HEK293 (cell line): ENCODE results near the gene MYADML2.

Experiments used
- CTCF ChIA-PET: fragments of 350-600 bp; formaldehyde crosslinking; extraction: SDS; loops from one replicate; lab custom pipeline; 2021; ENCODE audit warnings: antibody characterized with exemption; lab: Yijun Ruan, JAX
- POLR2A ChIA-PET: fragments of 300-600 bp; formaldehyde crosslinking; extraction: SDS; loops from one replicate; lab custom pipeline; 2020; ENCODE audit warnings: antibody characterized with exemption, inconsistent platforms; lab: Yijun Ruan, JAX
- H3K27ac ChIP-seq: fragments of 200-500 bp; sonication (Bioruptor generic); 2 replicates; pipeline ENCODE4 v1.5.1; 2014; ENCODE audit warnings: low read depth, low read length, control low read depth, inconsistent platforms; ENCODE audit errors: extremely low read depth
- H3K36me3 ChIP-seq, 2 experiments: fragments of 200-500 bp in 1 of 2; sonication (Bioruptor generic) in 1 of 2; 1 replicate in 1 of 2; 2 replicates in 1 of 2; pipeline ENCODE4 v1.5.1; 2014 to 2017; ENCODE audit warnings: inconsistent platforms in 2 of 2, low read length in 2 of 2; ENCODE audit not compliant: control insufficient read depth in 2 of 2, insufficient read depth in 1 of 2
- H3K4me1 ChIP-seq: fragments of 200-500 bp; sonication (Bioruptor generic); 2 replicates; pipeline ENCODE4 v1.5.1; 2014; ENCODE audit warnings: mild to moderate bottlenecking, low read length, inconsistent platforms; ENCODE audit not compliant: control insufficient read depth, insufficient read depth
- H3K4me3 ChIP-seq: 2 replicates; pipeline ENCODE4 v1.5.1; 2011; ENCODE audit warnings: low read depth, mild to moderate bottlenecking, control low read depth, low read length, moderate library complexity
- H3K9me3 ChIP-seq: fragments of 200-500 bp; sonication (Bioruptor generic); 2 replicates; pipeline ENCODE4 v1.5.1; 2014; ENCODE audit warnings: low read depth, low read length, inconsistent platforms; ENCODE audit not compliant: control insufficient read depth, insufficient read depth
- KLF8 ChIP-seq: fragments of 450-650 bp; formaldehyde crosslinking; IDR thresholded peaks from 2 replicates; pipeline ENCODE4 v1.5.1; 2016; ENCODE audit warnings: missing biosample characterization, missing genetic modification characterization
- PRDM1 ChIP-seq: fragments of 450-650 bp; formaldehyde crosslinking; IDR thresholded peaks from 2 replicates; pipeline ENCODE4; 2016; ENCODE audit warnings: missing biosample characterization, missing genetic modification characterization
- SCRT2 ChIP-seq: fragments of 450-650 bp; formaldehyde crosslinking; IDR thresholded peaks from 2 replicates; pipeline ENCODE4 v1.5.1; 2016; ENCODE audit warnings: missing biosample characterization, missing genetic modification characterization
- ZFHX2 ChIP-seq: fragments of 450-650 bp; formaldehyde crosslinking; conservative IDR thresholded peaks from 2 replicates; pipeline ENCODE4 v1.5.1; 2016; ENCODE audit warnings: missing biosample characterization, missing genetic modification characterization
- ZFP3 ChIP-seq: fragments of 450-650 bp; formaldehyde crosslinking; IDR thresholded peaks from 2 replicates; pipeline ENCODE4 v1.5.1; 2016; ENCODE audit warnings: low read depth, missing biosample characterization, missing genetic modification characterization
- ZFP37 ChIP-seq: fragments of 450-650 bp; formaldehyde crosslinking; IDR thresholded peaks from 2 replicates; pipeline ENCODE4 v1.5.1; 2016; ENCODE audit warnings: missing biosample characterization, missing genetic modification characterization
- ZNF169 ChIP-seq: fragments of 450-650 bp; formaldehyde crosslinking; IDR thresholded peaks from 2 replicates; pipeline ENCODE4 v1.5.1; 2016; ENCODE audit warnings: missing biosample characterization, missing genetic modification characterization
- ZNF184 ChIP-seq: fragments of 450-650 bp; IDR thresholded peaks from 2 replicates; pipeline ENCODE4 v1.5.1; 2018; ENCODE audit warnings: missing biosample characterization, mild to moderate bottlenecking, missing genetic modification characterization
- ZNF549 ChIP-seq: fragments of 450-650 bp; IDR thresholded peaks from 2 replicates; pipeline ENCODE4 v1.5.1; 2018; ENCODE audit warnings: missing biosample characterization, missing genetic modification characterization, mild to moderate bottlenecking, inconsistent platforms, moderate library complexity
- ZNF558 ChIP-seq: fragments of 450-650 bp; formaldehyde crosslinking; IDR thresholded peaks from 2 replicates; pipeline ENCODE4 v1.5.1; 2016; ENCODE audit warnings: missing biosample characterization, missing genetic modification characterization
- ZNF654 ChIP-seq: fragments of 450-650 bp; formaldehyde crosslinking; IDR thresholded peaks from 2 replicates; pipeline ENCODE4 v1.5.1; 2016; ENCODE audit warnings: low read depth, missing biosample characterization, missing genetic modification characterization
- ZNF670 ChIP-seq: fragments of 450-650 bp; formaldehyde crosslinking; IDR thresholded peaks from 2 replicates; pipeline ENCODE4 v1.5.1; 2016; ENCODE audit warnings: missing biosample characterization, missing genetic modification characterization, low read depth
- ZNF747 ChIP-seq: fragments of 450-650 bp; formaldehyde crosslinking; IDR thresholded peaks from 2 replicates; pipeline ENCODE4 v1.5.1; 2016; ENCODE audit warnings: missing biosample characterization, missing genetic modification characterization
- TF ChIP-seq, protein P1 (sequence below): fragments of 450-650 bp; formaldehyde crosslinking; IDR thresholded peaks from 2 replicates; pipeline ENCODE4; 2016; ENCODE audit warnings: missing biosample characterization, missing genetic modification characterization
- TF ChIP-seq, protein P2 (sequence below): fragments of 450-650 bp; formaldehyde crosslinking; IDR thresholded peaks from 2 replicates; pipeline ENCODE4 v1.5.1; 2016; ENCODE audit warnings: missing biosample characterization, missing genetic modification characterization
- TF ChIP-seq, protein P3 (sequence below): fragments of 450-650 bp; IDR thresholded peaks from 2 replicates; pipeline ENCODE4 v1.5.1; 2018; ENCODE audit warnings: missing biosample characterization, mild to moderate bottlenecking, missing genetic modification characterization
- TF ChIP-seq, protein P4 (sequence below): fragments of 450-650 bp; formaldehyde crosslinking; IDR thresholded peaks from 2 replicates; pipeline ENCODE4 v1.5.1; 2017; ENCODE audit warnings: missing biosample characterization, missing genetic modification characterization
- TF ChIP-seq, protein P5 (sequence below): fragments of 450-650 bp; formaldehyde crosslinking; IDR thresholded peaks from 2 replicates; pipeline ENCODE4 v1.5.1; 2016; ENCODE audit warnings: missing biosample characterization, missing genetic modification characterization, low read depth
- TF ChIP-seq, protein P6 (sequence below): fragments of 450-650 bp; formaldehyde crosslinking; IDR thresholded peaks from 2 replicates; pipeline ENCODE4 v1.5.1; 2016; ENCODE audit warnings: missing biosample characterization, missing genetic modification characterization

Gene MYADML2

DNA sequence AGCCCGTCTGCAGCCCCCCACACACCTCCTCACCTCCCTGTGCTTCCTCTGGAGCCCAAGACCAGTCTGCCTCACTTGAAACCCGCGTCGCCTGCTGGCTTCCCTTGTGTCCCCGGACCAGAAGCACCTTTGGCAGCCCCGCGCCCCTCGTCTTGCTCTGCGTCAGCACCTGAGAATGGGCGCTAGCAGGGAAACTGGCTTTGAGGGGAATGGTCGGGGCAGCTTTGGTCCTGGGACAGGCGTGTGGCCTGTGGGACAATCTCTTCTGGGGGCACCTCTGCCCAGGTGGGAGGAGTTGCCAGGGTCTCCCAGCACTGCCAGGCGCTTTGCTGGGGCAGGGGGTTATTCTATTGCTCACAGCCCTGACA lies 15.9 kb downstream of the MYADML2 start:
- H3K4me3 ChIP-seq: no peak overlapping the region
- ChIA-PET POLR2A (interaction anchor here (0.6 to 1.5 kb wide), 2 partner anchors 19 to 90 kb away, joined by 4 to 5 read pairs; no protein-coding TSS in a partner anchor), CTCF (interaction anchor here (1.0 to 1.1 kb wide), 2 partner anchors 23 to 91 kb away, joined by 4 read pairs; no protein-coding TSS in a partner anchor)
- peaks cover 0 to 13% of the 10 kb centered on the region in 2 experiments; a peak in 1 of 3 replicates for H3K36me3 ChIP-seq
- H3K9me3 ChIP-seq: no peaks in the 10 kb centered on the region
- H3K27ac ChIP-seq: no peak overlapping the region
- TF ChIP-seq, protein P1, sequence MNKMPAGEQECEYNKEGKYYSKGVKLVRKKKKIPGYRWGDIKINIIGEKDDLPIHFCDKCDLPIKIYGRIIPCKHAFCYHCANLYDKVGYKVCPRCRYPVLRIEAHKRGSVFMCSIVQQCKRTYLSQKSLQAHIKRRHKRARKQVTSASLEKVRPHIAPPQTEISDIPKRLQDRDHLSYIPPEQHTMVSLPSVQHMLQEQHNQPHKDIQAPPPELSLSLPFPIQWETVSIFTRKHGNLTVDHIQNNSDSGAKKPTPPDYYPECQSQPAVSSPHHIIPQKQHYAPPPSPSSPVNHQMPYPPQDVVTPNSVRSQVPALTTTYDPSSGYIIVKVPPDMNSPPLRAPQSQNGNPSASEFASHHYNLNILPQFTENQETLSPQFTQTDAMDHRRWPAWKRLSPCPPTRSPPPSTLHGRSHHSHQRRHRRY (tag by site-specific recombination): no peak
- TF ChIP-seq, protein P2, sequence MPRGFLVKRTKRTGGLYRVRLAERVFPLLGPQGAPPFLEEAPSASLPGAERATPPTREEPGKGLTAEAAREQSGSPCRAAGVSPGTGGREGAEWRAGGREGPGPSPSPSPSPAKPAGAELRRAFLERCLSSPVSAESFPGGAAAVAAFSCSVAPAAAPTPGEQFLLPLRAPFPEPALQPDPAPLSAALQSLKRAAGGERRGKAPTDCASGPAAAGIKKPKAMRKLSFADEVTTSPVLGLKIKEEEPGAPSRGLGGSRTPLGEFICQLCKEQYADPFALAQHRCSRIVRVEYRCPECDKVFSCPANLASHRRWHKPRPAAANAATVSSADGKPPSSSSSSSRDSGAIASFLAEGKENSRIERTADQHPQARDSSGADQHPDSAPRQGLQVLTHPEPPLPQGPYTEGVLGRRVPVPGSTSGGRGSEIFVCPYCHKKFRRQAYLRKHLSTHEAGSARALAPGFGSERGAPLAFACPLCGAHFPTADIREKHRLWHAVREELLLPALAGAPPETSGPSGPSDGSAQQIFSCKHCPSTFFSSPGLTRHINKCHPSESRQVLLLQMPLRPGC (tag by site-specific recombination): no peak
- TF ChIP-seq, protein P3, sequence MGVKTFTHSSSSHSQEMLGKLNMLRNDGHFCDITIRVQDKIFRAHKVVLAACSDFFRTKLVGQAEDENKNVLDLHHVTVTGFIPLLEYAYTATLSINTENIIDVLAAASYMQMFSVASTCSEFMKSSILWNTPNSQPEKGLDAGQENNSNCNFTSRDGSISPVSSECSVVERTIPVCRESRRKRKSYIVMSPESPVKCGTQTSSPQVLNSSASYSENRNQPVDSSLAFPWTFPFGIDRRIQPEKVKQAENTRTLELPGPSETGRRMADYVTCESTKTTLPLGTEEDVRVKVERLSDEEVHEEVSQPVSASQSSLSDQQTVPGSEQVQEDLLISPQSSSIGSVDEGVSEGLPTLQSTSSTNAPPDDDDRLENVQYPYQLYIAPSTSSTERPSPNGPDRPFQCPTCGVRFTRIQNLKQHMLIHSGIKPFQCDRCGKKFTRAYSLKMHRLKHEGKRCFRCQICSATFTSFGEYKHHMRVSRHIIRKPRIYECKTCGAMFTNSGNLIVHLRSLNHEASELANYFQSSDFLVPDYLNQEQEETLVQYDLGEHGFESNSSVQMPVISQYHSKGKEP (tag by site-specific recombination): no peak
- TF ChIP-seq ZNF549 (tag by site-specific recombination): no peak
- TF ChIP-seq ZFP37 (tag by site-specific recombination): no peak
- TF ChIP-seq ZNF654 (tag by site-specific recombination): no peak
- TF ChIP-seq ZNF747: no peak
- TF ChIP-seq ZNF169 (tag by site-specific recombination): no peak
- TF ChIP-seq, protein P4, sequence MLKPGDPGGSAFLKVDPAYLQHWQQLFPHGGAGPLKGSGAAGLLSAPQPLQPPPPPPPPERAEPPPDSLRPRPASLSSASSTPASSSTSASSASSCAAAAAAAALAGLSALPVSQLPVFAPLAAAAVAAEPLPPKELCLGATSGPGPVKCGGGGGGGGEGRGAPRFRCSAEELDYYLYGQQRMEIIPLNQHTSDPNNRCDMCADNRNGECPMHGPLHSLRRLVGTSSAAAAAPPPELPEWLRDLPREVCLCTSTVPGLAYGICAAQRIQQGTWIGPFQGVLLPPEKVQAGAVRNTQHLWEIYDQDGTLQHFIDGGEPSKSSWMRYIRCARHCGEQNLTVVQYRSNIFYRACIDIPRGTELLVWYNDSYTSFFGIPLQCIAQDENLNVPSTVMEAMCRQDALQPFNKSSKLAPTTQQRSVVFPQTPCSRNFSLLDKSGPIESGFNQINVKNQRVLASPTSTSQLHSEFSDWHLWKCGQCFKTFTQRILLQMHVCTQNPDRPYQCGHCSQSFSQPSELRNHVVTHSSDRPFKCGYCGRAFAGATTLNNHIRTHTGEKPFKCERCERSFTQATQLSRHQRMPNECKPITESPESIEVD (tag by site-specific recombination): no peak
- no peak for TF ChIP-seq ZNF670
- no peak for TF ChIP-seq PRDM1
- TF ChIP-seq ZNF558 (tag by site-specific recombination): no peak
- no peak for TF ChIP-seq ZFP3 (tag by site-specific recombination)
- no peak for TF ChIP-seq KLF8
- TF ChIP-seq, protein P5, sequence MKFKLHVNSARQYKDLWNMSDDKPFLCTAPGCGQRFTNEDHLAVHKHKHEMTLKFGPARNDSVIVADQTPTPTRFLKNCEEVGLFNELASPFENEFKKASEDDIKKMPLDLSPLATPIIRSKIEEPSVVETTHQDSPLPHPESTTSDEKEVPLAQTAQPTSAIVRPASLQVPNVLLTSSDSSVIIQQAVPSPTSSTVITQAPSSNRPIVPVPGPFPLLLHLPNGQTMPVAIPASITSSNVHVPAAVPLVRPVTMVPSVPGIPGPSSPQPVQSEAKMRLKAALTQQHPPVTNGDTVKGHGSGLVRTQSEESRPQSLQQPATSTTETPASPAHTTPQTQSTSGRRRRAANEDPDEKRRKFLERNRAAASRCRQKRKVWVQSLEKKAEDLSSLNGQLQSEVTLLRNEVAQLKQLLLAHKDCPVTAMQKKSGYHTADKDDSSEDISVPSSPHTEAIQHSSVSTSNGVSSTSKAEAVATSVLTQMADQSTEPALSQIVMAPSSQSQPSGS (tag by site-specific recombination): no peak
- no peak for TF ChIP-seq ZFHX2 (tag by site-specific recombination)
- TF ChIP-seq, protein P6, sequence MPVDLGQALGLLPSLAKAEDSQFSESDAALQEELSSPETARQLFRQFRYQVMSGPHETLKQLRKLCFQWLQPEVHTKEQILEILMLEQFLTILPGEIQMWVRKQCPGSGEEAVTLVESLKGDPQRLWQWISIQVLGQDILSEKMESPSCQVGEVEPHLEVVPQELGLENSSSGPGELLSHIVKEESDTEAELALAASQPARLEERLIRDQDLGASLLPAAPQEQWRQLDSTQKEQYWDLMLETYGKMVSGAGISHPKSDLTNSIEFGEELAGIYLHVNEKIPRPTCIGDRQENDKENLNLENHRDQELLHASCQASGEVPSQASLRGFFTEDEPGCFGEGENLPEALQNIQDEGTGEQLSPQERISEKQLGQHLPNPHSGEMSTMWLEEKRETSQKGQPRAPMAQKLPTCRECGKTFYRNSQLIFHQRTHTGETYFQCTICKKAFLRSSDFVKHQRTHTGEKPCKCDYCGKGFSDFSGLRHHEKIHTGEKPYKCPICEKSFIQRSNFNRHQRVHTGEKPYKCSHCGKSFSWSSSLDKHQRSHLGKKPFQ: no peak
- no peak for TF ChIP-seq ZNF184 (tag by site-specific recombination)
- TF ChIP-seq SCRT2: no peak
- TF ChIP-seq, all 188 proteins: peak for 0
- H3K4me1 ChIP-seq: peaks cover 1% of the 10 kb centered on the region; the same call in 1 of the 2 replicates
